Stimulated activated CD8-positive, alpha-beta memory T cell treated with anti-CD3 and anti-CD28 coated beads, Interleukin-12 subunit alpha, Interleukin-12 subunit beta, amount 100 ng/mL, for 24 hours (primary cell): ENCODE measurements around the gene RAD51B.

ENCODE experiments used
- DNase-seq: peaks from one replicate; pipeline ENCODE4 v3.0.0-alpha.2; 2020; ENCODE audit errors: extremely low read depth

The RAD51B gene

DNA sequence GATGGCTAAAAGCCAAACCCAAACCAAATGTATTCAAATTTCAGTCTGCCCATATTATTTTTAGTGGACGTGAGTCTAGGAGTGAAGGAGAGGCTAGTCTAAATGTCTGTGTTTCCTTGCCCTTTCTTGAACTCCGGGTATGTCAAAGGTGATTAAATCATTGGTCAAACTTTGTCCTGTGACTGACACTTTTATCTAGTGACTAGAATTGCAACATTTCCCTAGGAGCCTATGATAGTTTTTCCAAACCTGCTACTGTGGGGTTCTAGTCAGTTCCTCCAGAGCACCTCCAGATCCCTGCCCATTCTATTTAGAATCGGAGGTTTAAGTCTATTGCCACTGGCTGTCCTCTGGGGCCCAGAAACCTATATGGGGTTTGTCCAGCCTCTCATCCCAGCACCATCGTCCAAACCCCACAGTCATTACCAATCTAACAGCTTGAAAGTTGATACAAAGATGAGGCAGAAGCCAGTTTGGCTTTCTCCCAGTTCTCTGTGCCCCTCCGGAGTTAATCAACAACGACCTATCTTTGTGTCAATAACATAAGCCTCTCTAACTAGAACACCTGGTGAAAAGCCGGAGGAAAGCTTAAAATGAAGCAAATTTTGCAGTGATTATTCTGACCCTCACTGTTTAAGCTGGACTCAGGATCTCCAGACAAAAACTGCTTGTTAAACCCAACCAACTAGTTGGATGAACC lies 666.6 kb downstream of the RAD51B start:
- no peak for DNase-seq

DNA sequence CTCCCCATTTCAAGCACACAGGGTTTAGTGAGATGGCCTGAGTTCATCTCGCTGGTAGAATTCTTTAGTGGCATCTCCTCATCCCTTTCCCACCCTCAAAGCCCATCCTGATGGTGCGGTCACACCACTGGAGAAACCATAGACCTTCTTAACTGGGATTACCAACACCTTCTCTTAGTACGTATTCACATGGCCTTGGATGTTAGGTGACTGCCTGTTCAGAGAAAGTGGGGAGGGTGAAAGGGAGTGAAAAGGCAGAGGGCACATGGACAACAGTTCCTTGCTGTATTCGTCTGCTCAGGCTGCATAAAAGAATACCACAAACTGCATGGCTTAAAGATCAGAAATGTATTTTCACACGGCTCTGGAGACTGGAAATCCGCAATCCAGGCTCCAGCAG lies 667.2 kb downstream of the RAD51B start:
- no peak for DNase-seq

DNA sequence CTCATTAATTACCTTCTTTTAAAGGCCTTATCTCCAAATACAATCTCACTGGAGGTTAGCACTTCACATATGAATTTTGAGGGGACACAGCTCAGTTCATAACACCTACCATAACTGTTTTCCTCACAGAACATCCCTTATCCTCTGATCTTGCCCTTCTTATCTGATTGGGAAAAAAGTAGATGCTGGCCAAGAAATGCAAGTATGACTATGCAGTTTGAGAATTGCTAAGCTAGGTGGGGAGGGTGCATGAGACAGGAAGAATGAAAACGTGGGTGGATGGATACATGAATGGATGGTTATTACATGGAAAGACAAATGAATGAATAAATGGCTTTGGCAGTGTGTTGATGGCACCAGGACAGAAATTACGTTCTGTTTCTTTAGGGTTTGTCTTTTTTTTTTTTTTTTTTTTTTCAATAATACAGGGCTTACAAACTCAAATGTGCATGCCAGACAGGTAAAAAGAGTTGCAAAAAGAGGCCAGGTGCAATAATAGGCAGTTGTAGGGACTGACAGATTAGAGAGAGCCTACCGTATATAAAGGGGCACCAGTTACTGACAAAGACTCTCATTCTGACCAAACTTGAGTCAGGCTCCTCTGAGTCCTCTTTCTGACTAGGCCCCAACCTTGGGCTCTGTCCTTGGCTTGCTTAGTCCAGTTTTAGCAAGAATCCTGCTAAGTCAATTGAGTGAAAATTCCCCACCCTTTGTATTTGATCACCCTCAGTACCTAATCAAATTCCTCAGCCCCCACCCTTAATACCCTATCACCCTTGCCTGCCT lies 668.4 kb downstream of the RAD51B start:
- DNase-seq = no peak

DNA sequence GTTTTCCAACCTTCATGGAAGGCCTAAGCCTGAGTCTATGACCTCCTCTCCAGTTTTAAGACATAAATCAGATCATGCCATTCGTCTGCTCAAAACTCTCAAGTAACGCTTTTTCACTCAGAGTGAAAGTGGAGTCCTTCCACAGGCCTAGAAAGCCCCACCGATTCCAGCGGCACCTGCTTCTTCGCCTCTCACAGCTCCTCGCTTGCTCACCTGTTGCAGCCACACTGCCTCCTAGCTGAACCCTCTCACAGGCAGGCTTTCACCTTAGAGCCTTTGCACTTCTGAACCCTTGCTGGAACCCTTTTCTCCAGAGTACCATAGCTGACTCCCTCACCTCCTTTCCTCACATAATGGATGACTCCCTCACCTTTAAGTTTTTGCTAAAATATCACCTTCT lies 672.2 kb downstream of the RAD51B start:
- no peak for DNase-seq

DNA sequence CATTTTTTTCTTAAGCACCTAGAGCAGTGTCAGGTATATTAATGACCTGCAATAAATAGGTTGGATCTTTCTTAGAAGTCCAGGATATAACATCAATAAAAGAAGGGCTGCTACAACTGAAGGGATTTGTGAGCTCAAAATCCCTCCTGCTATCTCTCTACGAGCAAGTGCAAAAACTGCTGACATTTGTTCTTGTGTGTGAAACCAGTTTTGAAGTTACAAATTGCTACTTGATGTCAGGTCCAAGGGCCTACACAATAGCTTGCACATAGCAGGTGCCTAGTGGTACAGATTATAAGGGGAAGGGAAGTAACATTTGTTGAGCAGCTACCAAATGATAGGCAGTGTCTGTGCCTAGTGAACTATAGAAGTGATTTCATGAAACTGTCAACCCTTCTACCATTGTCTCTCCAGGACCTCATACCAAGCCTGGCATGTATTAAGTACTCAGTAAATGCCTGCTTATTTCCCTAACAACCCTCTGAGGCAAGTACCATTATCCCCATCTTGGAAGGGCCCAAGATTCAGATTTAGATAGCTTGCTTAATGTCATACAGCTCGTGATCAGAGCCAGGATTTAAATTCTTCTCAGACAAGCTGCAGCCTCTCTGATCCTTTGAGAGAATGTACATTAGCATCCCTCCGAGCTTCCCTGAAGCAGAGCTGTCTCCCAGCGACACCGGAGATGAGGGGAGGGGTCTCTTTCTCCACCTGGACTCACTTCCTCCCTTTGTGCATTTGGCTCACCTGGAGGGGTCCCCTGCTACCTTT lies 673.0 kb downstream of the RAD51B start:
- no peak for DNase-seq

DNA sequence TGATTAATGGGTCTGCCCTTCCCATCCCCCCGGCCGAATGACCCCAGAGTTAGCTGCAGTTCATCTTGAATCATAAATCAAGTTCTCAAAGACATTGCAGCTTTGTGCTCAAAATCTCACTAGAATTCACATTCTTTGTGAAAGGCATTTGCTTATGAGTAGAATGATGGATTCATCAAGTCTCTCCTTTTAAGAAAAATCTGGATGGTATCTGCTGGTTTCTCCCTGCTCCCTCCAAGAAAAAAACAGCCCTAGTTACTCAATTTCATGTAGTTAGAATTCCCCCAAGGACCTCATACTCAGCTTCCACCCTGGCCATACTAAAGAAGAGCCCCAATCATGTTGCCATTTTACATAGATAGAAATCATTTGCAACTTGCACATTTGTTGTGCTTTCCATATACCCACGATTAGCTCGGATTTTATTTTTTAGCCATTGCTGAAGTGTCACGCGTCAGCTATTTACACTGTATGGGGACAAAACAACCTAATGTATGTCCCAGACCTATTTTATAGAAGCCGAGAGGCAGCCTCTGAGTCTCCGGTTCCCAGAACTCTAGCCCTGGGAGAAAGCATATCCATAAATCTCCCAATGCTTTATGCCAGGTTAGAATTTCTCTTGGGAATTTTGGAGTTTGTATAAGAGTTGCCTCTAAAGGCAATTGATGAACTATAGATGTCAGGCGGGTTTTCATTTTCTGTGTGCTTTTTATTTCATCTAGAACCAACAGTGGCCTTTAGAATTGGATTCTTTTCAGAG lies 673.8 kb downstream of the RAD51B start:
- DNase-seq = no peak

DNA sequence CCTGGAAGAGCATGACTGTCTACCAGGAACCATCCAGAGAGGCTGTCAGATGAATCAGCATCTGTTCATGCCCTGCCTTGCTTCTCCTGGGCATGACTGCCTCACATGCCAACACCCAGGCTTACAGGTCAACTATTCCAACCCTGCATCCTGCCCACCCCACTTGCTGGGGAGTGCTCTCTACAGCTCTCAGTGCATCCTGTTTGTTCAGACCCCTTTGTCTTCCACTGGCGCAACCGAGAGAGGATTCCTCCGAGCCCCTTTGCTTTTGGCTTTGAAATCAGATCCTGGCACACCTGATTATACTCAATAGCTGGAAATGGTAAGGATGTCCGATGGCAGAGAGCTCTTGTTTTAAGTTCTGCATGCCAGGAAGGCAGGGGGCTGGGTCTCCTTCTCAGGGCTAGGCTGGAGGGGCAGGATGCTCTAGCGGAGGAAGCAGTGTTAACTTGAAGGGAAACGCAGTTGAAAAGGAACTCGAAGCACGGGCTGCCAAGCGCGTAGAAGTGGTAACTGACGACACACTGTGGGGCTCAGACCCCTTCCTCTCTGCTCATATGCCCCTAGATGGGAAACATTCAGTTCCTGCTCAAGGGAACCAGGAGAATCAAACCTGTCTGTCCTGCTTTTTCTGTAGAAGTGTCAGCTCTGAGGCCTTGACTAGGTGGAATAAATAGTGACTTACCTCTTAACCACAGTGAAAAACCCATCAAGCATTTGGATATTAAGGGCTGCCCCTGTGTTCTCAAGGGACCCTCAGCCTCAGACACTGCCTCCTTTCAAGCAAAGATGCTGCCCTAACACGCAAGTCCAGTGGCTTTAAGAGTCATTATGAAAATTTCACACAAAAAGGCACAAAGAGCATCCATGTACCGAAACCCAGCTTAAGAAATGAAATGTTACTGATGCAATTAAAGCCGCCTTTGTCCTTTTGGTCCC lies 675.8 kb downstream of the RAD51B start:
- no peak for DNase-seq

DNA sequence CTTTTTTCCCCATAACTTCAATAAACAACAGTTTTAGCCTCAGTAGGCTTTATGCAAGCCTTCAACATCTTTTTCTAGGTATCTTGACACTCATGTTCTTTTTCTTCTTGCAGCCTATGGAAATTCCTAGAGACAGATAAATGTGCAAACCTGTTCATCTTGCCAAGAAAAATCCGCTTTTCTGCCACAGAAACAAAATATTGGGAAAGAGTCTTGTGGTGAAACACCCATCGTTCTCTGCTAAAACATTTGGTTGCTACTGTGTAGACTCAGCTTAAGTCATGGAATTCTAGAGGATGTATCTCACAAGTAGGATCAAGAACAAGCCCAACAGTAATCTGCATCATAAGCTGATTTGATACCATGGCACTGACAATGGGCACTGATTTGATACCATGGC lies 677.4 kb downstream of the RAD51B start:
- DNase-seq = no peak

DNA sequence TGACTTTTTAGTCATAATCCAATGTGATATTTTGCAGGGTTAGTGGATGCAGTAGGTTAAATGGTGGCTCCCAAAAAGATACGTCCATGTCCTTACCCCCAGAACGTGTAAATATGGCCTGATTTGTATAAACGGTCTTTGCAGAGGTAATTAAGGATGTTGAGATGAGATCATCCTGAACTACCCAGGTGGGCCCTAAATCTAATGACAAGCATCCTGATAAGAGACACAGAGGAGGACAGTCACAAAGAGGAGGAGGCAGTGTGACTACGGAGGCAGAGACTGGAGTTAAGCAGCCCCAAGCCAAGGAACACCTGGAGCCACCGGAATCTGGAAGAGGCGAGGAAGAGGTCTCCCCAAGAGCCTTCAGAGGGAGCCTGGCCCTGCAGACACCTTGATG lies 679.9 kb downstream of the RAD51B start:
- DNase-seq = no peak

DNA sequence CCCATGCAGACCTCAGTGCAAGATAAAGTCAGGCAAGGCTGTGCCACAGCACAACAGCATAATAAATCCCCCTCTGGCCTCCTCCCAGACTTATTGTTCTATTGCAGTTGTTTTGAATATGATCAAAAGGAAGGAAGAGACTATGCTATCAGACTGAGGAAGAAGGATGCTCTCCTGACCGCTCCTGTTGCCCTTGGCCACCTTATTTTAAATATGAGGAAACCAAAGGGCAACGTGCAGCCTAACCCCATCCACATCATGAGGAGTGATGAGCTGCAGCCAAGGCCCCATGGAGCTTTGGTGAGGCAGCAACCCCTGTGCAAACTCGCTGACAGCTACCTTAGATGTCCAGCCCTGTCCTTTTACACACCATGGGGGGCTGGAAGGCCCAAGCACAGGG lies 681.6 kb downstream of the RAD51B start:
- no peak for DNase-seq

DNA sequence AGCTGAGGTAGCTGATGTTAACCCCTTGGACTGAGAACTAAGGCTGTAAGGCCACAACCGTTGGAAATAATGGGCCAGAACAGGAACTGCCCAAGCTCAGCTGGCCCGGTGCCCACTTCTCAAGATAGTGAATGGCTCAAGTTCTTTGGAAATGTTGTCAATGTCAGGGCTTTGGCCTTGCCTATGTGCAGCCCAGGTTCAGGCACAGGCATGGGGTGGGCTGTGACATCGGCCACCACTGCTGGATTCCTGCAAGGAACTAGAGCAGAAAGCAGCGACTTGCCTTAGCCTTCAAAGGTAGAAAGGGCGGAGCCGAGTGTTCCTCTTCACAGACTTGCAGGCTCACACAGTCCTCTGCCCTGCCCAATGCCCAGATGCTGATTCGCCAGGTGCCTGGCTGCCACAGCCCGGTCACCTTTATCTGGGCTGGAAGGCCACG lies 682.1 kb downstream of the RAD51B start:
- no peak for DNase-seq

DNA sequence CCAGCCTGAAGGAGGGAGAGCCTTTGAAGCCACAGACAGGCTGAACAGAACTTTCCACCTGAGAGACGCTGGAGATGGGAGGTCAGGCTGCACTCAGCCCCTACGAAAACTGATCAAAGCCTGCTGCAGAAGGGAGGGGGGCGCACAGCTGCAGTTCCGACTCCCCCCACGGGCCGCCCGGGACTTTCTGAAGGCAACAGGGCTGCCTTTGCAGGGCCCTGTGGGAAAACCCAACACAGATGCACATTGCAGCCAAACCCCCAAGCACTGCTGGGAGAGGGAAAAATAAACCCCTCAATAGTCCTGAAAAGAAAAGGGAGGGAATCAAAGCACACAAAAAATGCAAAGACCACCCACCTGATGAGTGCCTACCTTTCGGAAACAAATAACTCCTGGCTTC lies 682.7 kb downstream of the RAD51B start:
- no peak for DNase-seq

DNA sequence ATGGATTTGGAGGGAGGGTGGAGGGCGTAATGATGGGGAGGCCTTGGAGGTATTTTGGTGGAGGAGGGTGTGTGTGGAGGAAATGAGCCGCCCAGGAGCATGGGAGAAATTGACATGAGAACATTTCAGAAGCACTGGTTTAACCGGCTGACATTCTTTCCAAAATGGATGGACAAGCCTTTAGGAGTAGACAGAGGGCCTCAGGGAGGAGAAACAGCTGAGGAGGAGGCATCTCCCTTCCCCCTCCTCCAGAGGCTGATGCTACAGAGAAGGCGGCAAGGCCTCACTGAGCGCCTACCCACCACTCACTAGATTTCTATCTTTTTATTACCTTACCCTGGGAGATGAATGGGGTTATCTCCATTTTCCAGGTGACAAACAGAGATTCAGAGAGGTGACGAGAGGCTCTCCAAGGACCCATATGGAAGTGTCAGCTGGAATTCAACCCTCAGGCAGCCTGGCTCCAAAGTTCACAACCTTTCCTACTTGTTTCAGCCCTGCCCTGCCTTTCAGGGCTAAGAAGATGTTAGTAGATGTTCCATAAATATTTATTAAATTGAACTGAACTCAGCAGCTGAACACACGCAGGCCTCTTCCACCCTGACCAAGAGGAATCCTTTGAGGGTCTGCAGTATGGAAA lies 683.7 kb downstream of the RAD51B start:
- DNase-seq = no peak

DNA sequence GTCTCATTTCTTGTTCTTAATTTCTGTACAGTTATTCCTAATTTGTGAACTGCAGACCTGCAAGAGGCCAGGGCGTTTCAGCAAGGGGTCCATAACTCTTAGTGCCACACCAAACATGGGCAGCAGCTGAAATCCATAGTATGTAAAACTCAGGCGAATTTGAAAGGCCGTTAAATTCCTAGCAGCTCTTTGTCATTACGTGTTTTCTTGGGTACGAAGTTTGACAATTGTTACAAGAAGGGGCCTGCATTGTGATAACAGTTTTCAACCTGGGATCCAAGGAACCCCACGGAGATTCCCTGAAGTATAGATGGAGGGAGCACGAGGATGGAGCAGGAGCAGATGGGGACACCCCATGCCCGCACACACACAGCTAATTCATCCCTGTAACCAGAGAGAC lies 685.3 kb downstream of the RAD51B start:
- DNase-seq = no peak

DNA sequence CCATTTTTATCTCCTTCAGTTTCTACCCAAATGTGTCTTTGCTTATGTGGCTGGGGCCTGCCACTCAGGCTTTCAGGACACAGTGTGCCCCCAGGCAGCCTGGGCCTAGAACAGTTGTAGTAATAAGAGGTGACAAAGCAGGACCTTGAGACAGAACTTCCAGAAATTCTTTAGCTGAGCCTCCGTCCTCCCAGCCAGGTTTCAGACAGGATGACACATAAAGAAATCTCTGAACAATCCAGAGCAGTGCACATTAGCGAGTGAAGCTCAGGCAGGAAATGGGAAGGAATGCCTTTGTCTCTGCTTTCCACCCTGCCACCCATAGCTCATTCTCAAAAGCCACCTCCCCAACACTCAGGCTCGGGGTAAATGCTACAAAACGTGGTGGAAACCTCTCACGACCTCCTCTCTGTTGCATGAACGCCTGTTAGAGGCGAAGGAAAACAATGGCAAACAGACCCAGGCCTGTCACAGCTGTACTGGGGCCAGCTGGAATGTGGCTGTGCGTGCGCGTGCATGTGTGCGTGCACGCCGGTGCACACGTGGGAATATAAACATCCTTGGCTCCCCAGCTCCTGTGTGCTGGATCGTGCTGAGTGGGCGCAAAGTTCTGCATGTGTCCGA lies 686.6 kb downstream of the RAD51B start:
- no peak for DNase-seq

DNA sequence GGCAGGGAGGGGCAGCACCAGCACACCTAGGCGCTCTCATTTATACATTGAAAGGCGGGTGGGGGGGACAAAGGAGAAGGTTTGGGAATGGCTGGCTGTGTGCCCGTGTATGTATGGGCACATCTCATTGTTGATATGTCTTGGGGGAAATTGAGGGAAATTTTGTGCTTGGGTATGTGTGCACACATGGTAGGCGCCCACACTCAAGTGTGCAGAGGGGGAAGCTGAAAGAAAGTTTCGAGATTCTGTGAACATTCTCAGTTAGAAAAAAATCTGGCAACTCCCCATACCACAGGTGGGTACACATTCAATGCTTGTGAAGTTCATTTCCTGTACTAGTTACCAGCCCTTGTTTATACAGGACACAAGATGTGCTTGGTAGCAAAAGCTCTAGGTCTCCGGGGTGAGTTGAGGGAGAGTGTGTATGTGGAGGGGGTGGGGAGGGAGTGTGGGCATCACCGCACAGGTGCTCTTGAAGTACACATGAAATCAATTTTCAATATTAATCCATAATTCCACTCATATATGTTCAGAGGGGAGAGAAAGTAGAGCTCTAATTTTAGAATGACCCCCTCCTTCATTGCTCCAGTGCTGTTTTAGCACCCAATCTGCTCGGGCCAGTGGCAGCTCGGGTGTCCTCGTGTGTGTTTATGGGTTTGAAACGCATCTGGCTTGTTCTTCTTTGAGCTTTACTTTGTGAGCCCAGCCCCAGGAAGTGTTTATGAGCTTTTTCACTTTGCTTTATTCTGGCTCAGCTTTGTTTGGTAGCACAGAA lies 687.3 kb downstream of the RAD51B start:
- DNase-seq = no peak

DNA sequence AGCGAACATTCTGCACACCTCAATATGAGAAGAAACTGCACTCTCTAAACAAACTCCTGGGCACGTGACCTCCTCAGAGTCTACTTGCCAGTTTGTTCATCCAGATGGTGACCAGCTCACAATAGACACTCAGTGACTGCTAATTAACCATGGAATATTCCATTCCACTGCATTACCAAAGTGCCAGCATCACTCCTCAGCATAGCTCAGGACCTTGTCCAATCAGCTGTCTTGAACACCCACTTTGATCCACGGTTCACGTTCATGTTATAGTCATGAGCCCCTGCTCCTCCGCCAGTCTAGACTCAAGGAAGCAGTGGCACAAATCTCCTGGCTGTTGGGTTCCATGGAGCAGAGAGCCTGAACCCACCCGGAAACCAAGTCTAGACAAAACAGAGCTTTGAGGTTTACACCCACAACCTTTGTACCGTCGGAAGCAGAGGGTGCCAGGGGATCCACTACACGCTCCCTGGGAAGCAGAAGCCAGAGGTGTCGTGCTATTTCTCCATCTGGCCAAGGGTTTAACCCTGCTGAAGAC lies 688.0 kb downstream of the RAD51B start:
- no peak for DNase-seq

DNA sequence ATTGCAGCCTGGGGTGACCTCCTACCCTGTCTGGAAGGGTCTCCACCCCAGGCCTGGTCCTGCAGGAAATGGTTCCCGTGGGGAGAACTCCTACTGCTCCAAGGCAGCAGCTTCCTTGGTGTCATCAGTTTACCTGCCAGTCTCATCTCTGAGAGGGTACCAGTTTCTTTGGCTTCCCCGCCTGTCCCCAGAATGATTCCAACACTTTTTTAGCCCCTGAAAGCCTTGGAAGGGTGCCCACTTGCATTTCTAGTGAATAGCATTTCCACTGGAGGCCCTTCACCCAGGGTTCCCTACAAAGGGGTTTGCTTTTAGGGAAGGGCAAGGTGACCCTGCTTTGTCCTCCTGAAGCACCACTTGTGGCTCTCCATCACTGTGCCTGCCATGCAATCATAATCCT lies 689.0 kb downstream of the RAD51B start:
- DNase-seq = no peak
